Inflammatory macrophage treated with lipopolysaccharide for 4 hours (primary cell): Measurements from ENCODE around the gene AP4B1.
"Not testable (repeated sequence)": the region's sequence is repeated elsewhere in the genome, so short reads cannot be mapped to it uniquely, and the experiment has no call there.

ENCODE experiments used
- DNase-seq: peaks from one replicate; pipeline ENCODE4 v3.0.0-alpha.2; 2020

The AP4B1 gene

GRCh38 chr1:113904674-113905434 is at the start of gene AP4B1, which contains the start of gene DCLRE1B:
AP4B1 (minus strand) TSS chr1:113904799; CDS start chr1:113904717, 82 bp downstream.
DCLRE1B (plus strand) TSS chr1:113905326; CDS start chr1:113905587, 261 bp downstream.
- peak; percentile 100 for DNase-seq

GRCh38 chr1:113951719-113952118 is 47.1 kb upstream of the AP4B1 start:
- DNase-seq: no peak

DNA sequence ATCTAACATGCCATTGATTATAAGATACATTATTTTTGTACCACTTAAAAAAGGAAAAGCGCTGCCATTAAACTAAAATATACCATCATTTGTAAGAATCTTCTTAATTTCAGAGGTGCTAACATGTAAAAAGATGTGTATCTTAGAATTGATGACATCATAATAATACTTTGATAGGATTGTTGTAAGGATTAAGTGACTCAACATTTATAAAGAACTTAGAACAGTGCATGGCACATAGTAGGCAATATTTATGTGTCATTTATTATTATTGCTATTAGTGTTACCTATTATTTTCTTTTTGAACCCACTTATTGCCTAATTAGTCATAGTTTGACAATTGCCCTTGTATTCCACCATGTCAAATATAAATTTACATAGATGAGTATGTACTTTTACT is 46.3 kb upstream of the AP4B1 start:
- no peak for DNase-seq

DNA sequence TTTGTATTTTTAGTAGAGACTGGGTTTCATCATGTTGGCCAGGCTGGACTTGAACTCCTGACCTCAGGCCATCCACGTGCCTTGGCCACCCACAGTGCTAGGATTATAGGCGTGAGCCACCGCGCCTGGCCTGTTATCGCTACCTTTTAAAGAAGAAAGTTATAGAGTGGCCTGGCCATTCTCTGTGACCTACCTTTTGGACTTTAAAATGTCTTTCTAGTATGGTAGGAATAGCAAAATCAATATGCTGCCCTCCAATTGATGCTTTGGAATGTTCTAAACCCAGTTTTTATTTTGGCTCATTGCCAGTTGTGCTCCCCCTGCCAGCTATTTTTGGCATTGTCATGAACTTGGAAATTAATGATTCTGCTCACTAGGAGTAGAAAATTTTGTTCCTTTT is 44.4 kb upstream of the AP4B1 start:
- DNase-seq: no peak

- DNase-seq: not testable (repeated sequence)
These were observed 43.6 kb upstream of the AP4B1 start for GRCh38 chr1:113948151-113948550.

GRCh38 chr1:113947388-113948107 is 42.9 kb upstream of the AP4B1 start:
- no peak for DNase-seq

- DNase-seq: no peak
These were observed 42.2 kb upstream of the AP4B1 start for GRCh38 chr1:113946678-113947387.

DNA sequence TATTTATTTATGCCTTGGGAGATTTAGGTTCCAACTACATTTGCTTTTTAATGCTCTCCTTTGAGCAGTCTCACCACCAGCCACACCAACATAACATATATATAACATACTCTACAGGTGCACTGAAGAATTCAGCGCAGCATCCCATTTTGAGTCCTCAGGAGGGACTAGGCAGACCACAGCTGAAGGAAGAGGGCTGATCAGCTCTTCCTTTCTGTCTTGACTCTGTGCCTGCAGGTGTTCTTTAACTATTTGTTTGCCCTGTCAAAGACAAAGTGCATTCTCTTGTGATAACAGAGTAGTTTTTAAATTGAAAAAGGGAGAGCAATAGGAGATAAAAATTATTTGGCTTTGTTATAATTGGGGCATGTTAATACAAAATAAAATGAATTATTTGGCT is 41.5 kb upstream of the AP4B1 start:
- no peak for DNase-seq

DNA sequence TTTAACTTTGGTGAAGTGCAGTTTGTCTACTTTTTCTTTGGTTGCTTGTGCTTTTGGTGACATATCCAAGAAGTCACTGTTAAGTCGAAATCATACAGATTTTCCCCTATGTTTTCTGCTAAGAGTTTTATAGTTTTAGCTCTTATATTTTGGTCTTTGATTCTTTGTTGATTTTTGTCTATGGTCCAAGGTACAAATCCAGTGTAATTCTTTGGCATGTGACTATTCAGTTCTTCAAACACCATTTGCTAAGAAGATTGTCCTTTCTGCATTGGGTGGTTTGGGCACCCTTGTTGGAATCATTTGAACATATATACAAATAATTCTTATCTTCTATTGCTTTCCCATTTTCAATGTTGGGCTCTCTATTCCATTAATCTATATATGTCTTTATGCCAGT is 40.7 kb upstream of the AP4B1 start:
- no peak for DNase-seq

DNA sequence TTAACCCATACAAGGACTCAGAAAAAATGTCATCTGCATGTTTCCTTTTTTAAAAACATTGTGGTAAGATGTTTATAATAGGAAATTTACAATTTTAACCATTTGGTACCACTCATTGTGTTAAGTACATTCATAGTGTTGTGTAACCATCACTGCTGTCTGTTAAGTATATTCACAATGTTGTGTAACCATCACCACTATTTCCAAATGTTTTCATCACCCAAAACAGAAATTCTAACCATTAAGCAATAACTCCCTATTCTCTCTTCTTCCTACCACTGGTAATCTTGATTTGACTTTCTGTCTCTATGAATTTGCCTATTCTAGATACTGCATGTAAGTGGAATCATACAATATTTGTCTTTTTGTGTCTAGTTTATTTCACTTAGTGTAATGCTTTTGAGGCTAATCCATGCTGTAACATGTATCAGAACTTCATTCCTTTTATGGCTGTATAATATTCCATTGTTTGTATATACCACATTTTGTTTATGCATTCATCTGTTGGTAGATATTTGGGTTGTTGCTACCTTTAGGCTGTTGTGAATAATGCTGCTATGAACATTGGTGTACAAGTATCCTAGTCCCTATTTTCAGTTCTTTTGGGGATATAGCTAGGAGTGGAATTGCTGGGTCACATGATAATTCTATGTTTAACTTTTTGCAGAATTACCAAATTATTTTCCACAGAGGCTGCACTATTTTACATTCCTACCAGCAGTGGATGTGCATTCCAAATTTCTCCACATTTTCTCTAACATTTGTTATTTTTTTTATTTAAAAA is 38.6 kb upstream of the AP4B1 start:
- DNase-seq: peak; percentile 92

GRCh38 chr1:113942527-113942926 is 37.9 kb upstream of the AP4B1 start:
- DNase-seq: no peak

GRCh38 chr1:113941245-113941559 is 36.6 kb upstream of the AP4B1 start:
- DNase-seq: no peak

DNA sequence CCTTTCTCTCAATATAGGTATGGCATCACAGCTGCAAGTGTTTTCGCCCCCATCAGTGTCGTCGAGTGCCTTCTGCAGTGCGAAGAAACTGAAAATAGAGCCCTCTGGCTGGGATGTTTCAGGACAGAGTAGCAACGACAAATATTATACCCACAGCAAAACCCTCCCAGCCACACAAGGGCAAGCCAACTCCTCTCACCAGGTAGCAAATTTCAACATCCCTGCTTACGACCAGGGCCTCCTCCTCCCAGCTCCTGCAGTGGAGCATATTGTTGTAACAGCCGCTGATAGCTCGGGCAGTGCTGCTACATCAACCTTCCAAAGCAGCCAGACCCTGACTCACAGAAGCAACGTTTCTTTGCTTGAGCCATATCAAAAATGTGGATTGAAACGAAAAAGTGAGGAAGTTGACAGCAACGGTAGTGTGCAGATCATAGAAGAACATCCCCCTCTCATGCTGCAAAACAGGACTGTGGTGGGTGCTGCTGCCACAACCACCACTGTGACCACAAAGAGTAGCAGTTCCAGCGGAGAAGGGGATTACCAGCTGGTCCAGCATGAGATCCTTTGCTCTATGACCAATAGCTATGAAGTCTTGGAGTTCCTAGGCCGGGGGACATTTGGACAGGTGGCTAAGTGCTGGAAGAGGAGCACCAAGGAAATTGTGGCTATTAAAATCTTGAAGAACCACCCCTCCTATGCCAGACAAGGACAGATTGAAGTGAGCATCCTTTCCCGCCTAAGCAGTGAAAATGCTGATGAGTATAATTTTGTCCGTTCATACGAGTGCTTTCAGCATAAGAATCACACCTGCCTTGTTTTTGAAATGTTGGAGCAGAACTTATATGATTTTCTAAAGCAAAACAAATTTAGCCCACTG is 36.0 kb upstream of the AP4B1 start:
- DNase-seq: no peak

DNA sequence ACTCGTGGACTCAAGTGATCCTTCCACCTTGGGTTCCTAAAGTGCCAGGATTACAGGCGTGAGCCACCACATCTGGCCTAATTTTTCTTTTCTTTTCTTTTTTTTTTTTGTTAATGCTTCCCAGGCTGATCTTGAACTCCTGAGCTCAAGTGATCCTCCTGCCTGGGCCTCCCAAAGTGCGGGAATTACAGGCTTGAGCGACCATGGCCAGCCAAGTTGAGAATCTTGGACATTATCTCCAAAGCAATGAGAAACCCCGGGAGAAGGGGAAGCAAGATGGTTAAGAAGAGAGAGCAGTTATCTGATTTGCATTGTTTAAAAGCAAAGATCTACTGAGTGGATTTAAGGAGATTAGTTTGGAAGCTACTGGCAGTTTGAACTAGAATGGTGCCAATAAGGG is 33.6 kb upstream of the AP4B1 start:
- no peak for DNase-seq

GRCh38 chr1:113937146-113937545 is 32.5 kb upstream of the AP4B1 start:
- no peak for DNase-seq

- DNase-seq: no peak
These were observed 31.4 kb upstream of the AP4B1 start for GRCh38 chr1:113935970-113936369.

- no peak for DNase-seq
These were observed 30.6 kb upstream of the AP4B1 start for GRCh38 chr1:113935176-113935575.

DNA sequence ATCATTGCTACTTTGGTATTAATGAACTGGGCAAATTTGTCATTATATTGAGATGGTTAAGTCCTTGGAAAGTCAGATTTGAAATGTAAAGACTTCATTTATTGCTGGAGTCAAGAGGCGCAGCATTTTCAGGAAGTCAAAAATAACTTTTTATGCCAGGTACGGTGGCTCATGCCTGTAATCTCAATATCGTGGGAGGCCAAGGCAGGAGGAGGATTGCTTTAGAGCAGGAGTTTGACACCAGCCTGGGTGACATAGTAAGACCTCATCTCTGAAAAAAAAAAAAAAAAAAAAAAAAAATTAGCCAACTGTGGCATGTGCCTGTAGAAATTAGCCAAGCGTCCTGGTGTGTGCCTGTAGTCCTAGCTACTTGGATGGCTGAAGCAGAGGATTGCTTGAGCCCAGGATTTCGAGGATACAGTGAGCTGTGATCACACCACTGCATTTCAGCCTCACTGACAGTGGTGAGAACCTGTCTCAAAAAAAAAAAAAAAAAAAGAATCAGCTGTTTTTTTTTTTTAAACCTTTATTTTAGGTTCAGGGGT is 30.0 kb upstream of the AP4B1 start:
- peak; percentile 16 for DNase-seq

- DNase-seq: no peak
These were observed 29.4 kb upstream of the AP4B1 start for GRCh38 chr1:113934006-113934405.

- DNase-seq: no peak
These were observed 26.9 kb upstream of the AP4B1 start for GRCh38 chr1:113931451-113931851.

DNA sequence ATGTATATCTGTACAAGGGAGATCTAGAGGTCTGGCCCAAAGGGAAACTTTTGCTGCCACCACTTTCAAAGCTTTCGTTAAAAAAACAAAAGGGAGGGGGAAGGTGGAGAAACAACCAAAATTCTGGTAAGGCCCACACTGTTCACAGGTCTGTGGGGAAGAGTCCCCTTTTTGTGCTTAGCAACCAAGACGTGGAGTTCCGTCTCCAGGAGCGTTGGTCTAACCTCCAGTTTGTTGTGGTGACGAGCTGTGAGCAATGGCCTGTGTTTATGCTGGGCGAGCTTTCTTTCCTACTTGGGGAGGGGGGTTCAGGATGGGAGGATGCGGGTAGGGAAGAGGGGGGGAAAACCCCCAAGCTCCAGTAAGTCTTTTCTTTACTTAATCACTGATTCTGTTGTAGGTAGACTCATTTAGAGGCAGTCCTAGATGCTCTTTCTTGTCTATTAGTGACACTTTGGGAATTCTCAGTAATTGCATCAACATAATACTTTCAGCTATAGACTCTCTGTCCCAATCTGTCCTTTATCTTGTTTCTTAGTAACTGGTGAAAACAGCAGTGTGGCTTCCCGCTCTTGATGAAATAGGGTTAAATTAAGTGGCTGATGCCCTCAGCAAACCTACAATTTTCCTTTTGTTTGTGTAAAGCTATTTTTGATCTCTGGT is 26.0 kb upstream of the AP4B1 start:
- DNase-seq: peak; percentile 77
